GM12892 (cell line): ENCODE measurements around the gene BICC1.

Source experiments
- POLR2A ChIP-seq: IDR thresholded peaks from 2 replicates; pipeline ENCODE4 v1.6.1; 2011; ENCODE audit warnings: low read depth, low read length, control low read depth
- POLR2AphosphoS5 ChIP-seq: IDR thresholded peaks from 2 replicates; pipeline ENCODE4 v1.6.1; 2011; ENCODE audit warnings: low read depth, low read length, control low read depth

- TF ChIP-seq POLR2AphosphoS5 (no peak), POLR2A (no peak)
Measured at GRCh38 chr10:58806970-58807628, 294.4 kb downstream of the BICC1 start.
